Measurements from ENCODE around the gene CABLES1. TPM values are rescaled to one million over a fixed set of nuclear protein-coding genes. Genes with fewer than 3 reads are reported as not detected.

CABLES1 gene
- total and polyA plus RNA-seq, 2 of the 4 experiments (the other 2 are of a cell fraction), result 4.7 to 5.7 TPM

GRCh38 chr18:23107718-23108117 lies 27.6 kb upstream of the CABLES1 start:
- Histone ChIP-seq H3K18ac (ENCODE audit: low read depth, low read length) (peak overlapping the region; percentile 88; the same call in 1 of the 2 replicates), H3K36me3 (ENCODE audit: control insufficient read depth, insufficient read depth, low read length) (no peaks in the 10 kb centered on the region), H4K5ac (ENCODE audit: low read depth, low read length) (peak overlapping the region; percentile 88; the same call in 1 of the 2 replicates), H3K79me1 (ENCODE audit: low read depth in 1 of 2, low read length in 2 of 2) (0 out of 4 replicates have a peak, but pooled peaks cover 0 to 3% of the 10 kb centered on the region in 2 experiments), H2BK120ac (ENCODE audit: low read depth, low read length) (peak overlapping the region; percentile 97), H2BK20ac (ENCODE audit: low read depth, low read length) (peak overlapping the region; percentile 95), H4K20me1 (ENCODE audit: insufficient read depth, low read length) (no peaks in the 10 kb centered on the region), H3K9me3 (ENCODE audit: control insufficient read depth, insufficient read depth, low read length) (peaks cover 4% of the 10 kb centered on the region; the same call in 1 of the 2 replicates), H3K9ac (ENCODE audit: low read depth, low read length) (no peak overlapping the region), H3K27ac (ENCODE audit: insufficient read depth, low read length) (peak overlapping the region; percentile 37; the same call in 1 of the 2 replicates), H2AK5ac (ENCODE audit: low read depth, low read length) (peak overlapping the region; percentile 98), H3K4me1 (ENCODE audit: control insufficient read depth, insufficient read depth, low read length) (peaks cover 13% of the 10 kb centered on the region), H2BK15ac (ENCODE audit: low read depth, low read length) (peak overlapping the region; percentile 98), H3K4me3 (ENCODE audit: insufficient read depth, low read depth, low read length) (no peak overlapping the region), H3K23ac (ENCODE audit: low read depth, low read length) (peak overlapping the region; percentile 80; the same call in 1 of the 2 replicates), H2AFZ (replicated peaks; ENCODE audit: low read length, poor library complexity) (peak overlapping the region; percentile 59), H3K9me1 (ENCODE audit: insufficient read depth, low read length) (peaks cover 11% of the 10 kb centered on the region), H4K8ac (ENCODE audit: low read depth in 2 of 2, low read length in 2 of 2) (peak overlapping the region; percentile 57 to 68), H3K14ac (replicated peaks; ENCODE audit: low read depth, low read length) (peak overlapping the region; percentile 99), H2AK9ac (replicated peaks; ENCODE audit: low read depth, low read length, poor library complexity) (peak overlapping the region; percentile 37), H3K4ac (ENCODE audit: low read depth, low read length) (peak overlapping the region; percentile 95), H3K27me3 (ENCODE audit: control insufficient read depth, insufficient read depth, low read length) (no peaks in the 10 kb centered on the region), H3K56ac (ENCODE audit: extremely low read depth, insufficient read depth, low read length) (peak overlapping the region; percentile 38; the same call in 1 of the 2 replicates), H2BK5ac (ENCODE audit: low read depth, low read length, poor library complexity, severe bottlenecking) (peak overlapping the region; percentile 80), H3K4me2 (ENCODE audit: low read depth, low read length) (no peak overlapping the region), H4K91ac (ENCODE audit: insufficient read depth, low read depth, low read length) (peak overlapping the region; percentile 58)
- WGBS, 2 experiments (ENCODE audit: extremely low coverage in 2 of 2, insufficient read length in 1 of 2), result 100% methylated on average over 2 of the region's 7 CpGs; no CpG with 5 or more reads in 1 of the 2 experiments
- TF ChIP-seq USF2 (IDR thresholded peaks at IDR 0.05; ENCODE audit: low read depth, low read length), result no peak
- TF ChIP-seq RCOR1 (IDR thresholded peaks at IDR 0.05; ENCODE audit: insufficient replicate concordance, low read length), result no peak
- no peak for TF ChIP-seq RFX5 (IDR thresholded peaks at IDR 0.05; ENCODE audit: low read depth, low read length)
- no peak for TF ChIP-seq NFE2L2 (IDR thresholded peaks at IDR 0.05; ENCODE audit: low read depth, low read length)
- TF ChIP-seq CHD1 (IDR thresholded peaks at IDR 0.05; ENCODE audit: low read depth, low read length), result no peak
- no peak for TF ChIP-seq MXI1 (IDR thresholded peaks at IDR 0.05; ENCODE audit: borderline replicate concordance, low read depth, low read length)
- no peak for TF ChIP-seq CTCF (conservative IDR thresholded peaks at IDR 0.05; ENCODE audit: low read depth, low read length)
- TF ChIP-seq SMC3 (IDR thresholded peaks at IDR 0.05; ENCODE audit: low read depth, low read length), result no peak
- no peak for TF ChIP-seq ELK1 (IDR thresholded peaks at IDR 0.05; ENCODE audit: borderline replicate concordance, low read depth, low read length)
- no peak for TF ChIP-seq MAZ (IDR thresholded peaks at IDR 0.05; ENCODE audit: borderline replicate concordance, low read depth, low read length)
- CTCF ChIA-PET, result no interaction called here
- ATAC-seq (ENCODE audit: low read depth) (no peak), DNase-seq (peak; percentile 33)
- BruUV-seq (replicated peaks), result no TSS peak
- POLR2A ChIA-PET (ENCODE audit: unreplicated experiment), result no interaction called here
- intact Hi-C loops (cut with micrococcal nuclease), result no loop called here
- in situ Hi-C loops (cut with MboI; ENCODE audit: low sequenced_read_pairs), result no loop called here
- dilution Hi-C loops (cut with HindIII; ENCODE audit: low sequenced_read_pairs, unreplicated experiment), result no loop called here
